Forelimb muscle (tissue), 1 donor: Measurements from ENCODE around the gene EMP2. TPM values are rescaled to one million over a fixed set of nuclear protein-coding genes. Genes with fewer than 3 reads are reported as not detected.
"Not testable (repeated sequence)": the region's sequence is repeated elsewhere in the genome, so short reads cannot be mapped to it uniquely, and the experiment has no call there.

Experiments used
- DNase-seq: peaks from one replicate; pipeline ENCODE4 v3.0.0-alpha.2; 2013; ENCODE audit warnings: low read depth
- polyA plus RNA-seq: library from polyadenylated mRNA; unstranded; fragments of 120-200 nt; gene quantifications from one replicate; pipeline ENCODE4 v1.2.1, GENCODE V29; 2013; ENCODE audit not compliant: insufficient read length

EMP2 gene
- polyA plus RNA-seq, 1 donor: 53.0 TPM

DNA sequence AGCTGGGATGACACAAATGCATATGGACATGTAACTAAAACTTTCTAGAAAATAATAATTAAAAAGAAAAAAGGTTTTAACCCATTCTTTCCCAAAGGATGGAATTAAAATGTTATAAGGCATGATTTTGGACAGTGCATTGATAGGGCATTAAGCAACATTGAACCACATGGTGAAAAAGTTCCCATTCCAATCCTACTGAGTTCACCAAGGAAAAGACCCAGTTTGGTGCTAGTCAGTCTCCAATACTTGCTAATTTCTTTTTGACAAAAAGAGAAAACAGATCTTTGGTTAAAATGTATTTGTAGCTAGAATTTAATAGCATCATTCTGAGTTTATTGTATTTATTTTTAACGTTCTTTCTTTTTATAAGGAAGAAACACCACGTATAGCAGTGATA lies 28.1 kb downstream of the EMP2 start:
- no peak for DNase-seq

- no peak for DNase-seq
These were observed 28.5 kb downstream of the EMP2 start for GRCh38 chr16:10551881-10552280.

GRCh38 chr16:10548404-10548803 lies 32.0 kb downstream of the EMP2 start:
- DNase-seq: no peak

DNA sequence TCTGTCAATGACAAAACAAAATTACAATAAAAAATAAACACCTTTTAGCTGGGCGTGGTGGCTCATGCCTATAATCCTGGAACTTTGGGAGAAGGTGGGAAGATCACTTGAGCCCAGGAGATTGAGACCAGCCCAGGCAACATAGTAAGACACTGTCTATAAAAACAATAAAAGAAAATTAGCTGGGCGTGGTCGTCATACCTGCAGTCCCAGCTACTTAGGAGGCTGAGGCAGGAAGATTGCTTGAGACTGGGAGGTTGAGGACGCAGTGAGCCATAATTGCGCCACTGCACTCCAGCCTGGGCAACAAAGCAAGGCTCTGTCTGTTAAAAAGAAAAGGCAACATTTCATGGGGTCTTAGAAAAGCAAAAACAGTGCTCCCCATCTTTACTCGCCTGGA lies 32.7 kb downstream of the EMP2 start:
- DNase-seq: no peak

- no peak for DNase-seq
These were observed 37.0 kb downstream of the EMP2 start for GRCh38 chr16:10543231-10543977.

DNA sequence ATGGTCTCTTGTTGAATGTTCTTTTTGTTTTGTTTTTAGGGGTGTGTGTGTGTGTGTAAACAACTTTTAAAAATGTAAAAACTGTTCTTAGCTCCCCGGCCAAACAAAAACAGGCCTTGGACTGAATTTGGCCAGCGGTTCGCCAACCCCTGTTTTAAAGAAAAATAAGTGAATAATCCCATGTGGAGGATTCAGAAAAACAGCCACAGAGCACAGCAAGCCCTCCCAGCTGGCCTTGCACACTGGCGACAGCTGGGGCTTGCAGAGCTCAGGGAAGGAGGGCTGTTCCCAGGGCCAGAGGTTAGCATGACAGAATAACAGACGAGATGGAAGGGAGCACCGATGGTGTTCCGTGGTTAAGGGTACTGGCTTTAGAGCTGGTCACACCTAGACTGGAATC lies 39.0 kb downstream of the EMP2 start:
- no peak for DNase-seq

DNA sequence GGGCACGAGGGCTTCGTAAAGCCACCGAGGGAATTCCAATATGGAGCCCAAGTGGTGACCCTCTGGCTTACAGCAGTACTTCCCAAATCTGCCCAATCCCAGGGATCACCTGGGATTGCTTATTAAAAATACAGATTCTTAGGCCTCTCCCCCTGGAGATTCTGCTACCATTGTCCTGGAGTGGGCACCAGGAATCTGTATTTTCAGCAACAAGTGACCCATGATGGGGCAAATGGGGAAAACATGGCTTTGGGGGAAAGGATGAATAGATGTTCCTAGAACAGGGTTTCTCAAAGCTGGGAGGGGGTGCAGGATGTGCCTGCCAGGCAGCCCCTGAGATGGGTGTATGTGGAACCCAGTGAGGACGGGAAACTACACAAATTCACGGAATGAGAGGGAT lies 40.6 kb downstream of the EMP2 start:
- no peak for DNase-seq

DNA sequence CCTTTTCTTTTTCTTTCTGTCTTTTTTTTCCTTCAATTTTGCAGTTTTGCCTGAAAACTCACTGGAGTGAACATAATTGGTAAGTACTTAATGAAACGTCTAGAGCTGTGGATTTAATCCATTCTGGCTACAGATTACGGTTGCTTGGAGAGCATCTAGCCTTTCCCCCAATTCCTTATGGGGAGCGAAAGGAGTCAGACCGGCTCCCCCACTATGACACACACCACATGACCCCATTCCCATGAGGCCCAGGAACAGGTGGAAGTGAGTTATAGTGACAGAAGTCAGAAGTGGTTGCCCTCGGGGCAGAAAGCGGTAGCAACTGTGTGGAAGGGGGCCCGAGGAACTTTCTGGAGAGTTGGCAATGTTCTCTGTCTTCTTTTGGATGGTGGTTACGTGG lies 41.2 kb downstream of the EMP2 start:
- no peak for DNase-seq

- DNase-seq: no peak
These were observed 41.8 kb downstream of the EMP2 start for GRCh38 chr16:10538583-10538982.

DNA sequence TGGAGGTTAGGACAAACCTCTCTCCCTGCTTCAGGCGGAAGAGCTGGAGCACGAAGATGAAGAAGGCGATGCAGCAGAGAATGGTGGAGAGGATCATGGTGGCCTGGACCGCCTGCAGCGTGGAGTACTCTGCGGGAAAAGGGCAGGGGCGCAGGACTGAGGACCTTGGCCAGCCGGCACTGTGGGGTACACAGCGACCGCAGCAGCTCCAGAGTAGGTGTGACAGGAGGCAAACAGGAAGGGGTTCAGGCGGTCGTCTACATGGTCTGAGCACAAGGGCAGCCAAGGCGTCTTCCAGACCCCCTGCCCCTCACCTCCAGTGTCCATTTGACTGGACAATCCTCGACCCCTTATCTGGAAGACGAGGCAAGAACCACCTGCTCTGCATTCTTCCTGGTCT lies 42.5 kb downstream of the EMP2 start:
- no peak for DNase-seq

DNA sequence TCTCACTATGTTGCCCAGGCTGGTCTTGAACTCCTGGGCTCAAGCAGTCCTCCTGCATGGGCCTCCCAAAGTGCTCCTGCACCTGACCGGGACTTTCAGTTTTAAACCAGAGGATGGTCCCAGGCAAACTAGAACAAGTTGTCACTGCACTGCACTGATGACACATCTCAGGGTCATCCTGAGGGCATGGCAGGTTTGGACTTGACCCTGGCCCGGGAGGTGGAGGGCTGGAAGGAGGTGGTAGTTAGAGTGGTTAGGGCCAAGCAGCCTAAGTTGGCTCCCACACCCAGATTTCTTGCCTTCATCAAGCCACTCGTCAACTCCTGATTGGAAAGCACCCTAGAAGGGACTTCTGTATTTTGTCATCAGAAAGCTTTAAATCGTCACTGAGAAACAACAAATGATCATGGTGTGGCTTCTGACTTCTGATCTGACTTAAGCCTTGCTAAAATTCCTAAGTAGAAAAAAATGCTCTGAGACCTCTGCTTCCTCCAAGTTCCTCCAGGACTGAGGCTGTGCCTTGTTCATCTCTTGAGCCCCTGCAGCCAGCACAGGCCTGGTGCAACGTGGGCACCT lies 43.5 kb downstream of the EMP2 start:
- no peak for DNase-seq

DNA sequence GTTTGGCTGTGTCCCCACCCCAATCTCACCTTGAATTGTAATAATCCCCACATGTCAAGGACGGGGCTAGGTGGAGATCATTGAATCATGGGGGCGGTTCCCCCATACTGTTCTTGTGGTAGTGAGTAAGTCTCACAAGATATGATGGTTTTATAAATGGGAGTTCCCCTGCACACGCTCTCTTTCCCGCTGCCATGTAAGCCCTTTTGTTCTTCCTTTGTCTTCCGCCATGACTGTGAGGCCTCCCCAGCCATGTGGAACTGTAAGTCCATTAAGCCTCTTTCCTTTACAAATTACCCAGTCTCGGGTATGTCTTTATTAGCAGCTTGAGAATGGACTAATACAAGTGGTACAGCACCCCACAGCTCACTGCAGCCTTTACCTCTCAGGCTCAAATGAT lies 44.1 kb downstream of the EMP2 start:
- DNase-seq: not testable (repeated sequence)

- DNase-seq: no peak
These were observed 44.9 kb downstream of the EMP2 start for GRCh38 chr16:10535461-10535860.

DNA sequence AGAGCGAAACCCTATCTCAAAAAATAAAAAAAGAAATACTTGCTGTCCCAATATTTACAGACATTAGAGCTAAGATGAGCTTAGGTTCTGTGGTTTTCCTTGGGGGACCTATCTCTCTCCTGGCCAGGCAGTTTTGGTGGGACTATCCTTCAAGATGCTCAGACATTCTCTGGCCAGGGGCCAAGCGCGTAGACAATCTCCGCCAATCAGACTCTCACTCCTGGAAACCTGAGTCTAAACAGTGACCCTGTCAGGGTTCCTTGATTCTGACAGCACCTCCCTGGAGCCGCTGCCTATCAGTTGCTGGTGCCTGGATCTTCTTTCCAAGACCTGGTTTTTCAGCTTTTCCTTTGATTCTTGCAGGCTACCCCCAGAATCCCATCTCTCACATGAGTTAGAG lies 45.6 kb downstream of the EMP2 start:
- no peak for DNase-seq

GRCh38 chr16:10533612-10534011 lies 46.8 kb downstream of the EMP2 start:
- not testable (repeated sequence) for DNase-seq

- DNase-seq: no peak
These were observed 48.8 kb downstream of the EMP2 start for GRCh38 chr16:10531582-10531981.

DNA sequence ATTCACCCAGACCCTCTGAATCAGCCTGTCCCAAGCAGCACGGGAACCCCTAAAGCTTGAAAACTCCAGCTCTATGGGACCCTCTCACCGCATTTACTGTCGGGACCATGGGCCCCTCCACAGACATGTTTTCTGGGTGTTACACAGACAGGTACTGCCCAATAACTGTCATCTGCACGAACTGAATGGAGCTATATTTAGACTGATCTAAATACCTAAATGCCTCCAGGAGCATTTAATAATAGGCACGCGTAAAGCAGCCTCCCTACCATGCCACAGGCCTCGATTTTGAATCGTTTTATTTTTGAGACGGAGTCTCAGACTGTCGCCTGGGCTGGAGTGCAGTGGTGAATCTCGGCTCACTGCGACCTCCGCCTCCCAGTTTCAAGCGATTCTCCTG lies 49.7 kb downstream of the EMP2 start:
- no peak for DNase-seq

DNA sequence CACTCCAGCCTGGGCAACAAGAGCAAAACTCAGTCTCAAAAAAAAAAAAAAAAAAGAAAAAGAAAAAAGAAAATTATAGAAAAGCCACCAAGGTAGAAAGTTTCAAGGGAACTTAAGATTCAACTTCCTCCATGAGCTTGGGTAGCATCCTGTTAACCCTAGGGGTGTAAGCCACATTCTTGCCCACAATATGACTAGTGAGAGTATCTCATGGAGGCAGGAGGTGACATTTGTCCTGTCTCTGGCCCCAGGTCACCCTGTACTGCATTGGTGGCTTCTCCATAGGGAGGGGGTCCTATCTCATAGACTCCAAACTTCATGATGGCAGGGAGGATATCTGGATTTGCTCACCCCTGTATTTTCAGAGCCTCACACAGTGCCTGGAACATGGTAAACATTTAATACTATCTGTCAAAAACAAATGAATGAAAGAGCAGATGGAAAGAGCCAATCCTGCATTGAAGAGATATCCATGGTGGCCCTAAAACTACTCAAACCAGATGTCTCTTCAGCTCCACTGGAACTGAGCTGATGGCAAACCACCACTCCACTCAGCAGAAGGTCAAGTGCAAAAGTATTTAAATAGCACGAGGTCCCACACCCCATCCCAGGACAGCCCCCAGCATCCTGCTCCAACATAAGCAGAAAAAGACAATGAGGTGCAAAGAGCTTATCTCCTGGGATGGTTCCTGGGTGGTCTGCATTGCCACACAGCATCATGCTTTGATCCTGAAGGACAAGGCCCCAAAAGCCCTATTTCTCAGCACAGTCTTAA lies 50.3 kb downstream of the EMP2 start:
- no peak for DNase-seq

- DNase-seq: no peak
These were observed 51.8 kb downstream of the EMP2 start for GRCh38 chr16:10528635-10529034.

GRCh38 chr16:10526962-10527361 lies 53.4 kb downstream of the EMP2 start:
- no peak for DNase-seq

- DNase-seq: no peak
These were observed 55.1 kb downstream of the EMP2 start for GRCh38 chr16:10525214-10525825.

- no peak for DNase-seq
These were observed 57.4 kb downstream of the EMP2 start for GRCh38 chr16:10522966-10523365.
